ENCODE results near the gene FKBP7.

DNA sequence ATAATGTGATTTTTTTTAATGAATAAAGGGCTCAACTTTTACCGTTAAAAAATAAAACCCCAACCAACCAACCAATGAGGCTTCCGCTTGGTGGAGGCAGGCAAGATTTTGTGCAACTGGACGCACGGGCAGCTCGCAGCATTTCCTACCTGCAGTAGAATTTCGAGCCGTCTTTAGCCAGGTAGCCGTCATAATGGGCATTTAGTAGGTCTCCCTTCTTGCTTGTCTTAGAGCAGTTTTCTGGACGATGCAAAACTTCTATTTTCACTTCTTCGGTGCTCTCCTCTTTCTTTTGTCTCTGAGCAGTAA lies 316 bp downstream of the FKBP7 start:
- no peak for TF ChIP-seq SIN3A (IDR thresholded peaks at IDR 0.05; ENCODE audit: borderline replicate concordance, insufficient read depth, low read length)
- TF ChIP-seq, protein P1, sequence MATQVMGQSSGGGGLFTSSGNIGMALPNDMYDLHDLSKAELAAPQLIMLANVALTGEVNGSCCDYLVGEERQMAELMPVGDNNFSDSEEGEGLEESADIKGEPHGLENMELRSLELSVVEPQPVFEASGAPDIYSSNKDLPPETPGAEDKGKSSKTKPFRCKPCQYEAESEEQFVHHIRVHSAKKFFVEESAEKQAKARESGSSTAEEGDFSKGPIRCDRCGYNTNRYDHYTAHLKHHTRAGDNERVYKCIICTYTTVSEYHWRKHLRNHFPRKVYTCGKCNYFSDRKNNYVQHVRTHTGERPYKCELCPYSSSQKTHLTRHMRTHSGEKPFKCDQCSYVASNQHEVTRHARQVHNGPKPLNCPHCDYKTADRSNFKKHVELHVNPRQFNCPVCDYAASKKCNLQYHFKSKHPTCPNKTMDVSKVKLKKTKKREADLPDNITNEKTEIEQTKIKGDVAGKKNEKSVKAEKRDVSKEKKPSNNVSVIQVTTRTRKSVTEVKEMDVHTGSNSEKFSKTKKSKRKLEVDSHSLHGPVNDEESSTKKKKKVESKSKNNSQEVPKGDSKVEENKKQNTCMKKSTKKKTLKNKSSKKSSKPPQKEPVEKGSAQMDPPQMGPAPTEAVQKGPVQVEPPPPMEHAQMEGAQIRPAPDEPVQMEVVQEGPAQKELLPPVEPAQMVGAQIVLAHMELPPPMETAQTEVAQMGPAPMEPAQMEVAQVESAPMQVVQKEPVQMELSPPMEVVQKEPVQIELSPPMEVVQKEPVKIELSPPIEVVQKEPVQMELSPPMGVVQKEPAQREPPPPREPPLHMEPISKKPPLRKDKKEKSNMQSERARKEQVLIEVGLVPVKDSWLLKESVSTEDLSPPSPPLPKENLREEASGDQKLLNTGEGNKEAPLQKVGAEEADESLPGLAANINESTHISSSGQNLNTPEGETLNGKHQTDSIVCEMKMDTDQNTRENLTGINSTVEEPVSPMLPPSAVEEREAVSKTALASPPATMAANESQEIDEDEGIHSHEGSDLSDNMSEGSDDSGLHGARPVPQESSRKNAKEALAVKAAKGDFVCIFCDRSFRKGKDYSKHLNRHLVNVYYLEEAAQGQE (IDR thresholded peaks at IDR 0.05; ENCODE audit: insufficient read depth in 1 of 2, low read depth in 2 of 2, low read length in 2 of 2) = no peak

Data from PFSK-1 (cell line).